Gastrocnemius medialis (tissue), 4 donors: Measurements from ENCODE around the gene DDRGK1. TPM values are rescaled to one million over a fixed set of nuclear protein-coding genes. Genes with fewer than 3 reads are reported as not detected.
A peak's percentile ranks its signal among the peaks of the same experiment; 100 is the strongest.

Experiments used
- ATAC-seq, 2 donors: fragments of 150-250 bp; one replicate each; pipeline ENCODE4 v1.9.1; 2016
- DNase-seq, 2 donors: peaks; one replicate each; pipeline ENCODE4 v3.0.0-alpha.2; 2019
- H3K27ac ChIP-seq, 4 donors: fragments of 200-600 bp; sonication (generic); 1 replicate in 1 of 4; 2 replicates in 3 of 4; pipeline ENCODE4 v1.5.1; 2016 to 2018; ENCODE audit warnings: mild to moderate bottlenecking in 2 of 4, moderate library complexity in 1 of 4
- H3K27me3 ChIP-seq, 3 donors: fragments of 200-600 bp; sonication (generic) in 2 of 3; 1 replicate in 1 of 3; 2 replicates in 2 of 3; pipeline versions ENCODE4 v1.5.1 to v1.6.0; 2016 to 2019; ENCODE audit warnings: mild to moderate bottlenecking in 1 of 3, moderate library complexity in 1 of 3
- H3K36me3 ChIP-seq, 2 donors: fragments of 200-600 bp; sonication (generic) in 1 of 2; one replicate each; pipeline ENCODE4 v1.5.1; 2017 to 2018
- H3K4me1 ChIP-seq, 2 donors: fragments of 200-600 bp; sonication (generic) in 1 of 2; one replicate each; pipeline ENCODE4 v1.5.1; 2016 to 2017; ENCODE audit warnings: mild to moderate bottlenecking in 2 of 2
- H3K4me3 ChIP-seq, 4 donors: fragments of 200-600 bp; sonication (generic) in 3 of 4; 1 replicate in 1 of 4; 2 replicates in 3 of 4; pipeline ENCODE4 v1.5.1; 2016 to 2019; ENCODE audit warnings: mild to moderate bottlenecking in 2 of 4
- H3K9me3 ChIP-seq, 3 donors: fragments of 200-600 bp; sonication (generic) in 2 of 3; 1 replicate in 1 of 3; 2 replicates in 2 of 3; pipeline ENCODE4 v1.5.1; 2016 to 2019
- POLR2A ChIP-seq, 2 donors: fragments of 450-650 bp; IDR thresholded peaks; one replicate each; pipeline ENCODE4 v1.6.1; 2017; ENCODE audit warnings: antibody characterized with exemption in 2 of 2, mild to moderate bottlenecking in 2 of 2, moderate library complexity in 2 of 2
- in situ Hi-C, 4 donors: fragments of 200-750 bp; cut with MboI; loops; one replicate each; pipeline versions ENCODE4 v1.15.0 to v1.8.0; 2017; ENCODE audit warnings: low sequenced_read_pairs in 4 of 4
- intact Hi-C: fragments of 100-400 bp; cut with DNase I; formaldehyde crosslinking; loops from one replicate; pipeline ENCODE4 v1.15.1; 2023; ENCODE audit warnings: low total_unique reads
- total RNA-seq, 4 donors: library from RNA; depleted of rRNA; stranded (reverse); fragments of >200 nt; gene quantifications; one replicate each; pipeline versions ENCODE4 v1.1.0 to v1.2.3, GENCODE V29; 2016
- TF ChIP-seq, protein P1 (sequence below), 5 experiments: fragments of 450-650 bp in 3 of 5; fragments of 200-600 bp in 2 of 5; sonication (generic) in 2 of 5; IDR thresholded peaks in 4 of 5; conservative IDR thresholded peaks in 1 of 5; 1 replicate in 4 of 5; 2 replicates in 1 of 5; pipeline ENCODE4 v1.5.1; 2016 to 2019; ENCODE audit warnings: antibody characterized with exemption in 5 of 5, mild to moderate bottlenecking in 3 of 5, moderate library complexity in 3 of 5

The DDRGK1 gene
- total RNA-seq, 4 donors from 2014 or later = 55.2 to 75.7 (median 64.7) TPM

DNA sequence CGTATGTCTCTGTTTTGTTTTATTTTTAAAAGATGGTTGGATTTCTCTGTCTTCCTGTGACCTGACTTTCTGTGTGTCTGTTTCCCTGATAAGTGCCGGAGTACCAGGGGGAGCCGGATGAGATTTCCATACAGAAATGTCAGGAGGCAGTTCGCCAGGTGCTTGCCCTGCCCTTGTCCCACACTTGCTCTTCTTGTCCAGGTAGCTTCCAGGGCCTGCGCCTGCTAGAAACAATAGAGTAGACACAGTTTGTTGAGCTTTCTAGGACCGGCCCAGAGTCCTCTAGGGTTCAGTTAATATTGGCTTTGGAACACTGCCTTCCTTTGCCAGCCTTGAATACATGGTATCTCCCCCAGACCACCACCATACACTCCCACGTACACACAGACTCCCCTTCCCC, 8.7 kb upstream of the DDRGK1 start:
- Histone ChIP-seq H3K9me3 (no peaks in the 10 kb centered on the region), H3K36me3 (peaks cover 0 to 40% of the 10 kb centered on the region in 2 donors), H3K4me1 (peaks cover 7 to 16% of the 10 kb centered on the region in 2 donors), H3K4me3 (no peak overlapping the region), H3K27me3 (no peaks in the 10 kb centered on the region), H3K27ac (no peak overlapping the region)
- TF ChIP-seq, protein P1, sequence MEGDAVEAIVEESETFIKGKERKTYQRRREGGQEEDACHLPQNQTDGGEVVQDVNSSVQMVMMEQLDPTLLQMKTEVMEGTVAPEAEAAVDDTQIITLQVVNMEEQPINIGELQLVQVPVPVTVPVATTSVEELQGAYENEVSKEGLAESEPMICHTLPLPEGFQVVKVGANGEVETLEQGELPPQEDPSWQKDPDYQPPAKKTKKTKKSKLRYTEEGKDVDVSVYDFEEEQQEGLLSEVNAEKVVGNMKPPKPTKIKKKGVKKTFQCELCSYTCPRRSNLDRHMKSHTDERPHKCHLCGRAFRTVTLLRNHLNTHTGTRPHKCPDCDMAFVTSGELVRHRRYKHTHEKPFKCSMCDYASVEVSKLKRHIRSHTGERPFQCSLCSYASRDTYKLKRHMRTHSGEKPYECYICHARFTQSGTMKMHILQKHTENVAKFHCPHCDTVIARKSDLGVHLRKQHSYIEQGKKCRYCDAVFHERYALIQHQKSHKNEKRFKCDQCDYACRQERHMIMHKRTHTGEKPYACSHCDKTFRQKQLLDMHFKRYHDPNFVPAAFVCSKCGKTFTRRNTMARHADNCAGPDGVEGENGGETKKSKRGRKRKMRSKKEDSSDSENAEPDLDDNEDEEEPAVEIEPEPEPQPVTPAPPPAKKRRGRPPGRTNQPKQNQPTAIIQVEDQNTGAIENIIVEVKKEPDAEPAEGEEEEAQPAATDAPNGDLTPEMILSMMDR (IDR thresholded peaks at IDR 0.05 in 4 of 5, conservative IDR thresholded peaks at IDR 0.05 in 1 of 5) = no peak
- TF ChIP-seq POLR2A (IDR thresholded peaks at IDR 0.05) = no peak
- intact Hi-C loops = no loop called here
- DNase-seq (no peak), ATAC-seq (no peak)
- in situ Hi-C loops = loop anchor here in 1 of 4 donors (10.0 kb wide), 1 partner anchor 102 kb away; no protein-coding TSS in a partner anchor

DNA sequence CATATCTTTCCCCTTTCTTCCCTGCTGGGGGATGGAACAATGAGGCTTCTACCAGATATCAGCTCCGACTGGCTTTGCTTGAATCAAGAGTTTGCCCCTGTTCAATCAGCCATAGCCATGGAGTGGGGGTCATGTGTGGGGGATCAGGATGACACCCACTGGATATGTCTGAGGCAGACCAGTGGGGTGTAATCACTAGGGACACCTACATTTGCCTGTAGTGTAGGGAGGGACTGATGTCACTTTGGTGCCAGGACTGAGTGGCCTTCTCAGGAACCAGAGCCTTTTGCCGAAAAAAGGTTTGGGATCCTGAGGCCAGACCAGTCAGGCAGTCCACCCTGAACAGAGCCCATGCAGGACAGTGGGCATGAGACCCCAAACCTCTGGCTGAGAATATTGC, 5.9 kb upstream of the DDRGK1 start:
- ATAC-seq = no peak
- no peak for DNase-seq
- Histone ChIP-seq H3K4me1 (peaks cover 7 to 15% of the 10 kb centered on the region in 2 donors), H3K27me3 (no peaks in the 10 kb centered on the region), H3K27ac (peak overlapping the region in 1 of 4 donors; percentile 79), H3K9me3 (no peaks in the 10 kb centered on the region), H3K36me3 (peaks cover 0 to 19% of the 10 kb centered on the region in 2 donors), H3K4me3 (peak overlapping the region; percentile 76 to 97 (median 90))
- in situ Hi-C loops = loop anchor here in 1 of 4 donors (10.0 kb wide), 1 partner anchor 104 kb away; no protein-coding TSS in a partner anchor
- TF ChIP-seq, protein P1 (IDR thresholded peaks at IDR 0.05 in 4 of 5, conservative IDR thresholded peaks at IDR 0.05 in 1 of 5) = no peak
- TF ChIP-seq POLR2A (IDR thresholded peaks at IDR 0.05) = no peak
- intact Hi-C loops = no loop called here

DNA sequence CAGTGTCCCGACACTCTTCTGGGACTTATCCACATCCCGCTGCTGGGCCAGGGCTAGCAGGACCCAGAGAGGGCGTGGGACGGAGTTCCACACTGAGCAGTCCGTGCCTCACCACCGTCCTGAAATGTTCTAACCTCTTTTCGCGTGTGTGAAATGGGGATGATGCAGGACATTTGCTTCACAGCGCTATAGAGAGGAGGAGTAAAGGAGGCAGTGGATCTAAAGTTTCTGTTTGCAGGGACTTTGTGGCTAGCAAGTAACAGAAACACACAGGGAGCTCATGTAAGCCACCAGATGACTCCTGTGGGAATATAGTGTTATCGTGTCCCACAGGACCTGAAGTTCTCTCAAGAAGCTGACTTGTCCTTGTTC, 5.5 kb upstream of the DDRGK1 start:
- Histone ChIP-seq H3K27me3 (no peaks in the 10 kb centered on the region), H3K27ac (peak overlapping the region; percentile 79 to 85 (median 81)), H3K36me3 (peaks cover 0 to 15% of the 10 kb centered on the region in 2 donors), H3K4me1 (peaks cover 7 to 15% of the 10 kb centered on the region in 2 donors), H3K9me3 (no peaks in the 10 kb centered on the region), H3K4me3 (peak overlapping the region; percentile 76 to 97 (median 90))
- in situ Hi-C loops (loop anchor here in 1 of 4 donors (10.0 kb wide), 1 partner anchor 105 kb away; no protein-coding TSS in a partner anchor), intact Hi-C loops (loop anchor here (10.0 kb wide), 1 partner anchor 165 kb away; the partner anchor contains the start of genes GNRH2 and MRPS26)
- DNase-seq = no peak
- peak; percentile 15 to 32 for ATAC-seq
- TF ChIP-seq POLR2A (IDR thresholded peaks at IDR 0.05) = no peak
- TF ChIP-seq, protein P1 (IDR thresholded peaks at IDR 0.05 in 4 of 5, conservative IDR thresholded peaks at IDR 0.05 in 1 of 5) = no peak

DNA sequence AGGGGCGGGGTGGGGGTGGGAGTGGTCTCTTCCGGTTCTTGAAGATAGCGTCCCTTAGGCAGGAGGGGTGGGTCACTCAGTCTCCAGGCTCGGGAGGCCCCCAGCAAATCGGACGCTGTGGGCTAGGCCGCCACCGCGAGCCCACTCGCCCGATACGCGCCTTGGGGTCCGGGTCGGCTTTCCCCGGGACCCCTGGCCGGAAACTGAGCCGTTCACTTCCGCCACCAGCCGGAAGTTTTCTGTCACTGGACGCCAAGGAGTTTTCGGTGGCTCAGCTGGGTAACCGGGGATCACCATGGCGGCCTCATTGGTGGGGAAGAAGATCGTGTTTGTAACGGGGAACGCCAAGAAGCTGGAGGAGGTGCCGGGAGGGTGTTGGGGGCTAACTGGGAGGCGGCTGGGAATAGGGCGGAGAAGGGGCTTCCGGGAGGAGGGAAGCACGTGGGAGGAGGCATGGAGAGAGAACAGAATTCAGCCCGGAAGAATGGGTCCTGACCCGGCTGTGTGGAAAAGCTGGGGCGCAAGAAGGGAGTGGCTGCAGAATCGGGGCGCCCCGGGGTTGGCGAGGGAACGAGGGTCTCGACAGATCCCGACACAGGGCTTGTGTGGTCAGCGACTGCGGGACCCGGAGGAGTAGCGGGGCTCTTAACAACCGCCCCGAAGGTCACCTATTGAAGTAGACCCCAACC, 4.9 kb upstream of the DDRGK1 start, which contains the start of gene ITPA:
Gene ITPA, plus strand, starts transcription at position 242 of the 689 bp plus-strand sequence. Its CDS starts 54 bp downstream, at position 296.
- intact Hi-C loops (loop anchor here (10.0 kb wide), 1 partner anchor 165 kb away; the partner anchor contains the start of genes GNRH2 and MRPS26), in situ Hi-C loops (no loop called here)
- TF ChIP-seq POLR2A (IDR thresholded peaks at IDR 0.05) = no peak
- TF ChIP-seq, protein P1 (IDR thresholded peaks at IDR 0.05 in 4 of 5, conservative IDR thresholded peaks at IDR 0.05 in 1 of 5) = peak in 1 of 5 experiments; percentile 20
- H3K36me3 ChIP-seq = peaks cover 0 to 12% of the 10 kb centered on the region in 2 donors
- ATAC-seq (peak; percentile 52 to 63), DNase-seq (no peak)
- H3K9me3 ChIP-seq = no peaks in the 10 kb centered on the region
- H3K27ac ChIP-seq = peak within 1 kb of the TSS; percentile 79 to 85 (median 81)
- H3K27me3 ChIP-seq = no peaks in the 10 kb centered on the region
- peak within 1 kb of the TSS; percentile 76 to 97 (median 90) for H3K4me3 ChIP-seq
- H3K4me1 ChIP-seq = peaks cover 7 to 15% of the 10 kb centered on the region in 2 donors
